H7 (cell line): ENCODE data around the gene SLC27A3. TPM values are rescaled to one million over a fixed set of nuclear protein-coding genes. Genes with fewer than 3 reads are reported as not detected.

Source experiments
- DNase-seq: peaks from one replicate; pipeline ENCODE4 v3.0.0; 2012
- H3K27me3 ChIP-seq: 2 replicates; pipeline ENCODE4 v1.6.0; 2011; ENCODE audit warnings: mild to moderate bottlenecking, low read length; ENCODE audit not compliant: control insufficient read depth, insufficient read depth
- H3K36me3 ChIP-seq: replicated peaks from 2 replicates; pipeline ENCODE4 v1.5.1; 2011; ENCODE audit warnings: low read length; ENCODE audit not compliant: control insufficient read depth, insufficient read depth
- H3K4me3 ChIP-seq: 2 replicates; pipeline ENCODE4 v1.5.1; 2011; ENCODE audit warnings: low read depth, mild to moderate bottlenecking, control low read depth, low read length, moderate library complexity; ENCODE audit not compliant: insufficient read depth
- total RNA-seq: library from RNA; depleted of rRNA; stranded (reverse); fragments of >200 nt; shearing (Covaris generic); gene quantifications from 2 replicates; pipeline ENCODE4 v1.2.3, GENCODE V29; 2014

The SLC27A3 gene
- total RNA-seq, 1 experiment from 2014 or later, result 44.7 TPM

- Histone ChIP-seq H3K27me3 (no peaks in the 10 kb centered on the region), H3K4me3 (no peak overlapping the region), H3K36me3 (no peaks in the 10 kb centered on the region; the same call in 1 of the 2 replicates)
- peak; percentile 36 for DNase-seq
These were observed 21.0 kb downstream of the SLC27A3 start for GRCh38 chr1:153795934-153796785.

DNA sequence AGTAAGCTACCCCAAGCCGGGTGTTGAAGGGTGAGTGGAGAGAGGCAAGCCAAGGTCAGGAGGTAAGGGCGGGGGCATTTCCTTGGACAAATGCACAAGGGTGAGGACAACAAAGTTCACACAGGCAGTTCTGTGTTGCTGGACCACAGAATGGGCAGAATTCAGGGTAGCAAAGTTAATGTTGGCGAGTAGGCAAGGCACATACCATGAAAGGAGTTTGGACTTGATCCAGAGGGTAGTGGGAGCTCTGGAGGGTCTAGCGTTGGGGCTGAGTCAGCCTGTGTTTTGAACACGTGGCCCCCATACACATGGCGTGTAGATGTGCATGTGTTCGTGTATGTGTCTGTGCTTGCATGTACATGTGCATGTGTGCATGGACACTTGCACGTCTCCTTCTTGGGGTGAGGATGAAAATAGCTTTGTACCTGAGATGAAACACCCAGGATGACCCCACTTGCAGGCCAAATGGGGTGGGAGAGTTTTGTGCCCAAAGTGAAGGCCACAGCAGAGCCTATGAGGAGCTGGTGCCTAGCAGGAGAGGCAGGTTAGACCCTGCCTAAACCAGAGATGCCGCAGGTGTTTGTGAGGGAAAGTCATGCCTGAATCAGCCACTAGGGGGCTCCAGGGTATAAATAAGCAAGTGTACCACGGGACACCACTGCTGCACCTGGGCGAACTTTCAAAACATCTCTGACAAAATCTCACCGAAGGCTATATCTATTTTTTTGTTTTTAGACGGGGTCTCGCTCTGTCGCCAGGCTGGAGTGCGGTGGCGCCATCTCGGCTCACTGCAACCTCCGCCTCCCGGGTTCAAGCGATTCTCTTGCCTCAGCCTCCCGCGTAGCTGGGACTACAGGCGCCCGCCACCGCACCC is 21.8 kb downstream of the SLC27A3 start:
- no peak overlapping the region for H3K4me3 ChIP-seq
- peak; percentile 95 for DNase-seq
- no peaks in the 10 kb centered on the region; the same call in 1 of the 2 replicates for H3K36me3 ChIP-seq
- no peaks in the 10 kb centered on the region for H3K27me3 ChIP-seq

- H3K36me3 ChIP-seq, result no peaks in the 10 kb centered on the region; the same call in none of the 2 replicates
- DNase-seq, result peak; percentile 47
These were observed 23.2 kb downstream of the SLC27A3 start for GRCh38 chr1:153798468-153798780.

GRCh38 chr1:153799016-153799415 is 23.8 kb downstream of the SLC27A3 start:
- Histone ChIP-seq H3K27me3 (no peaks in the 10 kb centered on the region), H3K36me3 (no peaks in the 10 kb centered on the region; the same call in none of the 2 replicates), H3K4me3 (no peak overlapping the region)
- peak; percentile 38 for DNase-seq

More at GRCh38 chr1:153798468-153798780, 23.2 kb downstream of the SLC27A3 start:
- Histone ChIP-seq H3K27me3 (no peaks in the 10 kb centered on the region), H3K4me3 (no peak overlapping the region)

DNA sequence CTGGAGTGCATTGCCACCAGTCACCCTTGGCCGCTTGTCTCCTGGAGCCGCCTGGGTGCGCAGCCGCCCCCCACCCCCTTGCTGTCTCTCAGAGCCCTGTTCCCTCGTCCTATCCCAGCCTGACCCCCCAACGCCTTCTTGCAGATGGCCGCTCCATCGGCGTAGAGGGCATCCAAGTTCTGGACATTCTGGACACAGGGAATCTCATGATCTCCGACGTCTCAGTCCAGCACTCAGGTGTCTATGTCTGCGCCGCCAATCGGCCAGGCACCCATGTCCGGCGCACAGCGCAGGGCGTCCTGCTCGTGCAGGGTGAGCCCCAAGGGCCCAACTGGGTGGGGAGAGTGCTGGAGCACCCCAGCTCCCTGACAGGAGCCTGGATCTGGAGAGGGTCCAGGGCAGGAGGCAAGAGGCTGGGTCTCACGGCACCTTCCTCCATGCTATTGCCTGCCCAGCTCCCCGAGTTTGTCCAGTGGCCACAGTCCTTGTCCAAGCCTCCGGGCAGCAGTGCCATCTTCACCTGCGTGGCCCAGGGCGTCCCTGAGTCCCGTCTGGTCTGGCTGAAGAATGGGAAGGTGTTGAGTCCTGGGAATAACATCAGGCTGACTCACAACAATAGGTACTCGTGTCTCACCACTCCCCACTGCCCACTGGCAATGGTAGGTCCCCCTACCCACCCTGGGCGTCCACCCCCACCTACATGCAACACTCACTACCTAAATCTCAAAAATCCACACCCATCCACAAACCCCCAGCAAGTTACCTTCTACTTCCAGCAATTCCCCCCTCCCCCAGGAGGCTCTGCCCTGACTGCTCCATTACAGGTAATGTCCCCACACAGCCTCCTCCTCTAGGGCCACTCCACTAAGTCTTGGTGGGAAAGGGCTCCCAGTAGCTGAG is 24.6 kb downstream of the SLC27A3 start:
- H3K4me3 ChIP-seq, result no peak overlapping the region
- peak; percentile 49 for DNase-seq
- no peaks in the 10 kb centered on the region; the same call in none of the 2 replicates for H3K36me3 ChIP-seq
- H3K27me3 ChIP-seq, result no peaks in the 10 kb centered on the region

DNA sequence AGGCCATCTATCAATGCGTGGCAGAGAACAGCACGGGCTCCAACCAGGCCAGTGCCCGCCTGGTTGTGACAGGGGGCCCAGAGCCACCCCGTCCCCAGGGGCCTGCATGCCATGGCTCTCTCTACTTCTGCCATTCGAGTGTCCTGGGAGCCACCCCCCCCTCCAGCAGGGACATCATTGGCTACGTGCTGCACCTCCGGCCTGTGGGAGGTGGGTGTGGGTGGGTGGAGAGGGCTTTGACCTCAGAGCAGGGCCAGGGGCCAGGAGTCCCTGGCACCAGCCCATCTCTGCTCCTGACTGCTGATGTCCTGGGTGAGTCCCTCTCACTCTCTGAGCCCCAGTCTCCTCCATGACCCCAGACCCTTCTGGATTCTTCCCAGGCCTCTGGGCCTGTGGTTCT is 25.3 kb downstream of the SLC27A3 start:
- peak; percentile 54 for DNase-seq
- no peaks in the 10 kb centered on the region; the same call in none of the 2 replicates for H3K36me3 ChIP-seq
- H3K4me3 ChIP-seq, result no peak overlapping the region
- H3K27me3 ChIP-seq, result no peaks in the 10 kb centered on the region

DNA sequence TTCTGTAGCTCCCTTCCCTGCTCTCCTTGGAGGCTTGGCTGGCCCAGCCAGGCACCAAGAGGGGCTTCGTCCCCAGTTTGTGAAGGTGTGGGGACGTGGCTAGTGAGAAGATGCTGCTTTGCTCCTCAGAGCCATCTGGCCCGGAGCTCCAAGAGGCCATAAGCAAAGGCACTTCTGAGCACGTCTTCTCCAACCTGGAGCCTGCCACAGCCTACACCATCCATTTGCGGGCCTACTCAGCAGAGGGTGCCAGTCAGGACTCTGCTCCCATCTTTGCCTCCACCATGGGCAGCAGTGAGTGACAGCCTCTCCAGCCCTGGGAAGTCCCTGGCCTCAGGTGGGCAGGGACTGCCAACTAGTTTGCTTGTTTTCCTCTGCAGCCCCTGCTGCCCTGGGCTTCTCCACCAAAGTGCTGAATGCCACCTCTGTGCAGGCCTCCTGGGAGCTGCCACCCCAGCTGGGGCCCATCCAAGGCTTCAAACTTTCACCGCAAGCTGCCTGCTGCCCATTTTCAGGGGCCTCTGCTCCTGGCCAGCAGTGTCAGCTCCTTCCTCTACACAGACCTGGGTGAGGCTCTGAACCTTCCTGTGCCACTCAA is 25.9 kb downstream of the SLC27A3 start:
- H3K27me3 ChIP-seq, result no peaks in the 10 kb centered on the region

DNA sequence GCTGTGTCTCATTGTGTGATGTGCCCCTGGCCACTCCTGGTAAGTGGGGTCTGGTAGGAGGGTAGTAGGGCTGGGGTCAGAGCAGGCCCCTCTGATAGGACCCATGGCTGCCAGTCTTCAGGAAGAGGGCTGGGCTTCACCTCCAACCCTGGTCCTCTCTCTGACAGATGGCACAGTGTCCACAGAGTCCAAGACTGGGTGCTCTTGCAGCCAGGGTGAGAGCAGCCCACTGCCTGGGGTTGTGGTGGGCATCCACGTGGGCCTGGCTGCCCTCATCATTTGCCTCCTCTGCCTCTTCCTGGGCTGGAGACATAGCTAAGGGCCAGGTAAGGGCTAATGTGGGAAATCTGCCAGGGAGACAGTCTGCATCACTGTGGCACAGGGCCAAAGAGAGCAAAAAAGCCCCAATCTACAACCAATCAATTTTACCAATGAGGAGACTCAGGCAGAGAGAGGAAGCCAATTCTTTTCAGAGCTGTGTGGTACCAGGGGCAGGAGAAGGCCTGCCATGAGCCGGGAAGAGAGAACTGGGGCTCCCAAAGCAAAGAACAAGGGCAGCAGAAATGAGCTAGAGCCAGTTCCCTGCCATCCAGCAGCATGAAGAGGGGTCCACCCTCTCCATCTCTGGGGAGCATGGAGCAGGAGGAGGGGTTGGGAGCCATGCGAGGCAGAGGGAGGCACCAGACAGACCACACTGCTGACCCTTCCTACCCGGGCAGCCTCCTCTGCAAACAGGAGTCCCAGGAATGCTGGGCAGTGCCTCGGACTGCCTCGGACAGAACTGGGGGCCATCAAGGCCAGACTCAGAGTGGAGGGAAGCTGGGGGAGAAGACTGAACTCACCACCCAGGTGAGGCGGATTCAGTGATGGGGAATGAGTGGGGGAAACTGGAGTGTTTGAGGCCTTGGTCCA is 26.8 kb downstream of the SLC27A3 start:
- no peak for DNase-seq
- H3K27me3 ChIP-seq, result no peaks in the 10 kb centered on the region
- no peaks in the 10 kb centered on the region; the same call in none of the 2 replicates for H3K36me3 ChIP-seq
- H3K4me3 ChIP-seq, result no peak overlapping the region

More for the DNA sequence above, 25.9 kb downstream of the SLC27A3 start:
- H3K36me3 ChIP-seq, result no peaks in the 10 kb centered on the region; the same call in none of the 2 replicates
- no peak overlapping the region for H3K4me3 ChIP-seq
- DNase-seq, result peak; percentile 27

DNA sequence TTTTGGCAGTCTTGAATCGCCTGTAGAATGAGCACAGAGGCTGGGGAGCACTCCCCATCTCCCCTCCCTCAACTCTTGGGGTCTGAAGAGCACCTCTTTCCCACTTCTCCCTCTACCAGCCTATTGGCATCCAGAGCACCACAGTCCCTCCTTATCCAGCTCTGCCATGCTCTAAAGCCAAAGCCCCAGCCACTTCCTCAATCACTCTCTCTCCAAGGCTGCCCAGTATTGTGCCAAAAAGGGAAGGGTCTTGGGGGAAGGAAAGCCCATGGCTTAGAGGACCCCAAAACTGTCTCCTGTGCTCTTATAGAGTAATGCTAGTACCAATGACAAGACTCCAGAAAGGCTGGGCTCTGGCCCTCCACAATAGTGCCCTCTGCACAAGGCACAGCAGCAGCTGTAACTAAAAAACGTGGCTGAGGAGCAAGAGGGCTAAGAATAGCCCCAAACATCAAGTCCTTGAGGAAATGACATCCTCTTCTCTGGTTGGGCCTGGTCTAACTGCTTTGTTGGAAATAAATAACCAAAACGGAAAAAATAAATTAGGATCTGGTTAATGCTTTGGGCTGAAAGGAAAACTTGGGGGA is 28.4 kb downstream of the SLC27A3 start:
- DNase-seq, result no peak
- H3K27me3 ChIP-seq, result no peaks in the 10 kb centered on the region
- no peak overlapping the region for H3K4me3 ChIP-seq
- H3K36me3 ChIP-seq, result peaks cover 1% of the 10 kb centered on the region

DNA sequence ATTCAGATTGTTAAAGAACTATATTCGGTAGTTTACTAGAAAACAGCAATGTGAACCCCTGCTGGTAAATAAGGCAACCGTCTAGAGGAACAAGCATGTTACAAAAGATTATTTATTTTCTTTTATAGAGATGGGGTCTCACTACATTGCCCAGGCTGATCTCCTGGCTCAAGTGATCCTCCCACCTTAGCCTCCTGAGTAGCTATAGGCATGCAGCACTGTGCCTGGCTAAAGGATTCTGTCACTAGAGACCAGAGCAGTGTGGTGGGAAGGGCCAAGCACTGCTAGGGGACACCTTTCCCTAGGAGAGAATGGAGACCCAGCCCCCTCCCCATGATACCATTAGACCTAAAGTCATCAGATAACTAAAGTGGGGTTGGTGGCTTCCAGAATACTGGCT is 28.9 kb downstream of the SLC27A3 start:
- Histone ChIP-seq H3K4me3 (no peak overlapping the region), H3K27me3 (no peaks in the 10 kb centered on the region), H3K36me3 (peaks cover 1% of the 10 kb centered on the region)
- DNase-seq, result no peak

- no peak for DNase-seq
- Histone ChIP-seq H3K36me3 (peaks cover 5% of the 10 kb centered on the region), H3K27me3 (no peaks in the 10 kb centered on the region), H3K4me3 (no peak overlapping the region)
These were observed 30.0 kb downstream of the SLC27A3 start for GRCh38 chr1:153805042-153805745.
